ENCODE measurements around the gene RACK1. TPM values are rescaled to one million over a fixed set of nuclear protein-coding genes. Genes with fewer than 3 reads are reported as not detected.

Gene RACK1
- total and polyA plus RNA-seq, 2 donors from 2014 or later: 1,240 to 1,699 TPM

- H3K27ac ChIP-seq (ENCODE audit: low read depth in 2 of 2, low read length in 2 of 2): peak overlapping the region in 1 of 2 donors; percentile 10
- TF ChIP-seq, protein P1, sequence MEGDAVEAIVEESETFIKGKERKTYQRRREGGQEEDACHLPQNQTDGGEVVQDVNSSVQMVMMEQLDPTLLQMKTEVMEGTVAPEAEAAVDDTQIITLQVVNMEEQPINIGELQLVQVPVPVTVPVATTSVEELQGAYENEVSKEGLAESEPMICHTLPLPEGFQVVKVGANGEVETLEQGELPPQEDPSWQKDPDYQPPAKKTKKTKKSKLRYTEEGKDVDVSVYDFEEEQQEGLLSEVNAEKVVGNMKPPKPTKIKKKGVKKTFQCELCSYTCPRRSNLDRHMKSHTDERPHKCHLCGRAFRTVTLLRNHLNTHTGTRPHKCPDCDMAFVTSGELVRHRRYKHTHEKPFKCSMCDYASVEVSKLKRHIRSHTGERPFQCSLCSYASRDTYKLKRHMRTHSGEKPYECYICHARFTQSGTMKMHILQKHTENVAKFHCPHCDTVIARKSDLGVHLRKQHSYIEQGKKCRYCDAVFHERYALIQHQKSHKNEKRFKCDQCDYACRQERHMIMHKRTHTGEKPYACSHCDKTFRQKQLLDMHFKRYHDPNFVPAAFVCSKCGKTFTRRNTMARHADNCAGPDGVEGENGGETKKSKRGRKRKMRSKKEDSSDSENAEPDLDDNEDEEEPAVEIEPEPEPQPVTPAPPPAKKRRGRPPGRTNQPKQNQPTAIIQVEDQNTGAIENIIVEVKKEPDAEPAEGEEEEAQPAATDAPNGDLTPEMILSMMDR (IDR thresholded peaks at IDR 0.05; ENCODE audit: borderline replicate concordance, extremely low read depth, insufficient read depth): no peak
- FAIRE-seq (no peak), DNase-seq (peak; percentile 78 to 88 (median 85))
- peak overlapping the region; percentile 30 to 61 (median 51) for H3K4me3 ChIP-seq (ENCODE audit: low read length in 3 of 3)
- intact Hi-C loops (cut with DNase I): no loop called here
- peak overlapping the region in 1 of 3 donors; percentile 17 for H3K9ac ChIP-seq (ENCODE audit: low read length in 3 of 3)
- H3K27me3 ChIP-seq (ENCODE audit: control insufficient read depth, insufficient read depth, low read length): no peaks in the 10 kb centered on the region
- H3K4me1 ChIP-seq (ENCODE audit: control insufficient read depth in 2 of 3, insufficient read depth in 2 of 3, low read depth in 1 of 3, low read length in 3 of 3): peaks cover 0 to 6% (median 4%) of the 10 kb centered on the region in 3 donors
- H3K9me3 ChIP-seq (ENCODE audit: control insufficient read depth in 2 of 3, insufficient read depth in 1 of 3, low read length in 3 of 3): no peaks in the 10 kb centered on the region
- no peaks in the 10 kb centered on the region for H3K36me3 ChIP-seq (ENCODE audit: control insufficient read depth in 2 of 3, insufficient read depth in 3 of 3, low read length in 3 of 3)
These were observed 56.0 kb downstream of the RACK1 start for GRCh38 chr5:181187500-181188213.

GRCh38 chr5:181186986-181187499 lies 56.7 kb downstream of the RACK1 start:
- peak in 2 of 5 donors; percentile 38 to 41 for DNase-seq
- H3K36me3 ChIP-seq (ENCODE audit: control insufficient read depth in 2 of 3, insufficient read depth in 3 of 3, low read length in 3 of 3): no peaks in the 10 kb centered on the region
- no peaks in the 10 kb centered on the region for H3K9me3 ChIP-seq (ENCODE audit: control insufficient read depth in 2 of 3, insufficient read depth in 1 of 3, low read length in 3 of 3)
- TF ChIP-seq, protein P1 (IDR thresholded peaks at IDR 0.05; ENCODE audit: borderline replicate concordance, extremely low read depth, insufficient read depth): no peak
- no peak overlapping the region for H3K9ac ChIP-seq (ENCODE audit: low read length in 3 of 3)
- peak overlapping the region in 1 of 3 donors; percentile 30 for H3K4me3 ChIP-seq (ENCODE audit: low read length in 3 of 3)
- peaks cover 0 to 4% (median 0%) of the 10 kb centered on the region in 3 donors for H3K4me1 ChIP-seq (ENCODE audit: control insufficient read depth in 2 of 3, insufficient read depth in 2 of 3, low read depth in 1 of 3, low read length in 3 of 3)
- no peaks in the 10 kb centered on the region for H3K27me3 ChIP-seq (ENCODE audit: control insufficient read depth, insufficient read depth, low read length)
- intact Hi-C loops (cut with DNase I): no loop called here
- FAIRE-seq: no peak
- H3K27ac ChIP-seq (ENCODE audit: low read depth in 2 of 2, low read length in 2 of 2): no peak overlapping the region

Small RNAs within 50 kb of the gene (microRNA-seq; reads per million reads assigned to microRNA genes)
- gene MIR4638: not detected

Other genes with a start within 250 kb of the RACK1 start
- gene BTNL9, start 203.6 kb downstream of the RACK1 start, total RNA-seq: 11.9 TPM
- 8.6 TPM for gene BTNL9, start 203.6 kb downstream of the RACK1 start, polyA plus RNA-seq (ENCODE audit: insufficient read depth, low read depth, low replicate concordance)
- not detected for gene OR2V1, start 112.7 kb downstream of the RACK1 start, total RNA-seq
- not detected for gene OR2V1, start 112.7 kb downstream of the RACK1 start, polyA plus RNA-seq (ENCODE audit: insufficient read depth, low read depth, low replicate concordance)
- not detected for gene OR2V2, start 96.3 kb downstream of the RACK1 start, total RNA-seq
- not detected for gene OR2V2, start 96.3 kb downstream of the RACK1 start, polyA plus RNA-seq (ENCODE audit: insufficient read depth, low read depth, low replicate concordance)
- gene TRIM7, start 38.7 kb downstream of the RACK1 start, total RNA-seq: 6.3 TPM
- 5.7 TPM for gene TRIM7, start 38.7 kb downstream of the RACK1 start, polyA plus RNA-seq (ENCODE audit: insufficient read depth, low read depth, low replicate concordance)
- 34.9 TPM for gene TRIM41, start 20.6 kb downstream of the RACK1 start, total RNA-seq
- gene TRIM41, start 20.6 kb downstream of the RACK1 start, polyA plus RNA-seq (ENCODE audit: insufficient read depth, low read depth, low replicate concordance): 21.8 TPM
- gene TRIM52, start 17.2 kb upstream of the RACK1 start, total RNA-seq: 18.4 TPM
- gene TRIM52, start 17.2 kb upstream of the RACK1 start, polyA plus RNA-seq (ENCODE audit: insufficient read depth, low read depth, low replicate concordance): 9.7 TPM
- gene OR4F3, start 123.4 kb upstream of the RACK1 start, total RNA-seq: not detected
- not detected for gene OR4F3, start 123.4 kb upstream of the RACK1 start, polyA plus RNA-seq (ENCODE audit: insufficient read depth, low read depth, low replicate concordance)